CD4-positive, alpha-beta T cell treated with Interleukin-6 for 4 hours (primary cell): ENCODE measurements around the gene SPAG17.

ENCODE experiments used
- DNase-seq: peaks from one replicate; pipeline ENCODE4 v3.0.0-alpha.2; 2020; ENCODE audit warnings: mixed read lengths

SPAG17 gene

GRCh38 chr1:118117521-118117920 is 67.5 kb downstream of the SPAG17 start:
- DNase-seq, result no peak

- DNase-seq, result no peak
These were observed 68.1 kb downstream of the SPAG17 start for GRCh38 chr1:118116909-118117308.

GRCh38 chr1:118116401-118116800 is 68.6 kb downstream of the SPAG17 start:
- DNase-seq, result no peak

- DNase-seq, result no peak
These were observed 69.3 kb downstream of the SPAG17 start for GRCh38 chr1:118115567-118116295.

GRCh38 chr1:118113261-118113660 is 71.8 kb downstream of the SPAG17 start:
- DNase-seq, result no peak

GRCh38 chr1:118110580-118110979 is 74.4 kb downstream of the SPAG17 start:
- no peak for DNase-seq

- DNase-seq, result no peak
These were observed 80.1 kb downstream of the SPAG17 start for GRCh38 chr1:118104951-118105350.

GRCh38 chr1:118102445-118102844 is 82.6 kb downstream of the SPAG17 start:
- DNase-seq, result no peak

- DNase-seq, result no peak
These were observed 83.0 kb downstream of the SPAG17 start for GRCh38 chr1:118101999-118102398.

- no peak for DNase-seq
These were observed 83.5 kb downstream of the SPAG17 start for GRCh38 chr1:118101515-118101844.

- no peak for DNase-seq
These were observed 84.1 kb downstream of the SPAG17 start for GRCh38 chr1:118100686-118101514.

- no peak for DNase-seq
These were observed 85.3 kb downstream of the SPAG17 start for GRCh38 chr1:118099686-118100085.

- DNase-seq, result no peak
These were observed 87.2 kb downstream of the SPAG17 start for GRCh38 chr1:118097622-118098348.

GRCh38 chr1:118093017-118093416 is 92.0 kb downstream of the SPAG17 start:
- DNase-seq, result no peak

- no peak for DNase-seq
These were observed 94.9 kb downstream of the SPAG17 start for GRCh38 chr1:118090130-118090529.

GRCh38 chr1:118085365-118085764 is 99.7 kb downstream of the SPAG17 start:
- DNase-seq, result no peak

GRCh38 chr1:118084400-118084799 is 100.6 kb downstream of the SPAG17 start:
- DNase-seq, result no peak

- no peak for DNase-seq
These were observed 102.0 kb downstream of the SPAG17 start for GRCh38 chr1:118082984-118083383.

- no peak for DNase-seq
These were observed 103.6 kb downstream of the SPAG17 start for GRCh38 chr1:118081387-118081786.

GRCh38 chr1:118077331-118078045 is 107.5 kb downstream of the SPAG17 start:
- DNase-seq, result no peak

GRCh38 chr1:118075116-118075515 is 109.9 kb downstream of the SPAG17 start:
- no peak for DNase-seq

GRCh38 chr1:118073648-118074435 is 111.2 kb downstream of the SPAG17 start:
- DNase-seq, result no peak
